Liver (tissue), 9 donors: ENCODE data around the gene MYOM3. TPM values are rescaled to one million over a fixed set of nuclear protein-coding genes. Genes with fewer than 3 reads are reported as not detected.

Source experiments
- DNase-seq: peaks from one replicate; pipeline ENCODE4 v3.0.0-alpha.2; 2017; ENCODE audit warnings: low spot score
- H3K27ac ChIP-seq, 2 donors: one replicate each; pipeline ENCODE4 v1.7.0; 2013; ENCODE audit warnings: inconsistent platforms in 2 of 2, low read length in 2 of 2, control low read depth in 1 of 2, low read depth in 1 of 2, mild to moderate bottlenecking in 1 of 2
- H3K27me3 ChIP-seq, 4 donors: one replicate each; pipeline versions ENCODE4 v1.6.1 to v1.7.0; 2013; ENCODE audit warnings: low read length in 3 of 4, inconsistent platforms in 1 of 4, mild to moderate bottlenecking in 1 of 4, moderate library complexity in 1 of 4; ENCODE audit not compliant: control insufficient read depth in 4 of 4, insufficient read depth in 4 of 4
- H3K36me3 ChIP-seq, 4 donors: one replicate each; pipeline versions ENCODE4 v1.6.1 to v1.7.0; 2013; ENCODE audit warnings: low read length in 3 of 4, mild to moderate bottlenecking in 3 of 4, low read depth in 1 of 4, moderate library complexity in 1 of 4; ENCODE audit not compliant: control insufficient read depth in 4 of 4, insufficient read depth in 3 of 4
- H3K4me1 ChIP-seq, 4 donors: one replicate each; pipeline versions ENCODE4 v1.6.1 to v1.7.0; 2013; ENCODE audit warnings: low read length in 3 of 4, mild to moderate bottlenecking in 3 of 4, moderate library complexity in 1 of 4; ENCODE audit not compliant: control insufficient read depth in 4 of 4, insufficient read depth in 4 of 4
- H3K4me3 ChIP-seq, 3 donors: one replicate each; pipeline versions ENCODE4 v1.6.1 to v1.7.0; 2013; ENCODE audit warnings: low read length in 3 of 3, control low read depth in 1 of 3, low read depth in 1 of 3, mild to moderate bottlenecking in 1 of 3
- H3K9ac ChIP-seq, 2 donors: one replicate each; pipeline ENCODE4 v1.7.0; 2013; ENCODE audit warnings: low read length in 2 of 2, mild to moderate bottlenecking in 2 of 2, moderate library complexity in 2 of 2, control low read depth in 1 of 2, low read depth in 1 of 2
- H3K9me3 ChIP-seq, 4 donors: one replicate each; pipeline versions ENCODE4 v1.6.1 to v1.7.0; 2013; ENCODE audit warnings: low read length in 3 of 4; ENCODE audit not compliant: control insufficient read depth in 4 of 4
- EGR1 ChIP-seq, 2 donors: IDR thresholded peaks; 2 replicates each; pipeline ENCODE4 v1.6.1; 2016 to 2018; ENCODE audit warnings: antibody characterized with exemption in 2 of 2, low read depth in 2 of 2
- FOXA1 ChIP-seq: IDR thresholded peaks from 2 replicates; pipeline ENCODE4 v1.6.1; 2016; ENCODE audit warnings: antibody characterized with exemption
- FOXA2 ChIP-seq: IDR thresholded peaks from 2 replicates; pipeline ENCODE4 v1.6.1; 2016; ENCODE audit warnings: antibody characterized with exemption
- GABPA ChIP-seq, 2 donors: IDR thresholded peaks in 1 of 2; conservative IDR thresholded peaks in 1 of 2; 2 replicates each; pipeline ENCODE4 v1.6.1; 2016; ENCODE audit warnings: antibody characterized with exemption in 2 of 2, mild to moderate bottlenecking in 1 of 2, moderate library complexity in 1 of 2
- HNF4A ChIP-seq, 2 donors: conservative IDR thresholded peaks; 2 replicates each; pipeline ENCODE4 v1.6.1; 2016; ENCODE audit warnings: antibody characterized with exemption in 2 of 2, mild to moderate bottlenecking in 2 of 2
- NR2F2 ChIP-seq: IDR thresholded peaks from 2 replicates; pipeline ENCODE4 v1.6.1; 2016; ENCODE audit warnings: antibody characterized with exemption
- RAD21 ChIP-seq, 2 donors: IDR thresholded peaks; 2 replicates each; pipeline ENCODE4 v1.6.1; 2016; ENCODE audit warnings: antibody characterized with exemption in 2 of 2, mild to moderate bottlenecking in 2 of 2
- RXRA ChIP-seq, 2 donors: IDR thresholded peaks; 2 replicates each; pipeline ENCODE4 v1.6.1; 2017 to 2018; ENCODE audit warnings: antibody characterized with exemption in 2 of 2, mild to moderate bottlenecking in 1 of 2
- SP1 ChIP-seq: IDR thresholded peaks from 2 replicates; pipeline ENCODE4 v1.6.1; 2018; ENCODE audit warnings: antibody characterized with exemption, mild to moderate bottlenecking
- TAF1 ChIP-seq: conservative IDR thresholded peaks from 2 replicates; pipeline ENCODE4 v1.6.1; 2016; ENCODE audit warnings: antibody characterized with exemption, mild to moderate bottlenecking
- YY1 ChIP-seq: IDR thresholded peaks from 2 replicates; pipeline ENCODE4 v1.6.1; 2016; ENCODE audit warnings: antibody characterized with exemption, mild to moderate bottlenecking
- WGBS: extraction: QIAGEN DNeasy Blood & Tissue Kit; methylation state at CpG from one replicate; pipeline ENCODE4 v1.1.7; 2013; 5-methylcytosine and 5-hydroxymethylcytosine counted together
- polyA plus RNA-seq, 2 donors: library from polyadenylated mRNA; stranded (reverse) in 1 of 2; unstranded in 1 of 2; fragments of 200-250 nt in 1 of 2; fragments of >200 nt in 1 of 2; fragmentation: Nextera tagmentation in 1 of 2; extraction: Ambion mirVana in 1 of 2; gene quantifications; one replicate each; pipeline versions ENCODE4 v1.2.1 to v1.2.3, GENCODE V29; 2013 to 2015
- total RNA-seq, 2 donors: library from RNA; depleted of rRNA; stranded (reverse); fragments of >200 nt; gene quantifications; one replicate each; pipeline ENCODE4 v1.2.3, GENCODE V29; 2014
- TF ChIP-seq, protein P1 (sequence below): IDR thresholded peaks from 2 replicates; pipeline ENCODE4 v1.6.1; 2016; ENCODE audit warnings: antibody characterized with exemption
- TF ChIP-seq, protein P2 (sequence below): fragments of 150-350 bp; IDR thresholded peaks from 2 replicates; pipeline ENCODE4 v1.5.1; 2017; ENCODE audit warnings: improper control_type of control experiment, low read depth, low read length; ENCODE audit not compliant: missing input control
- TF ChIP-seq, protein P3 (sequence below): IDR thresholded peaks from 2 replicates; pipeline ENCODE4 v1.6.1; 2016; ENCODE audit warnings: antibody characterized with exemption, mild to moderate bottlenecking
- TF ChIP-seq, protein P4 (sequence below): IDR thresholded peaks from 2 replicates; pipeline ENCODE4 v1.6.1; 2016; ENCODE audit warnings: antibody characterized with exemption
- TF ChIP-seq, protein P5 (sequence below): IDR thresholded peaks from 2 replicates; pipeline ENCODE4 v1.6.1; 2016; ENCODE audit warnings: antibody characterized with exemption
- donor health status: healthy.
- donor health status: healthy.
- donor health status: healthy.
- donor health status: healthy.
- donor health status: healthy.

The MYOM3 gene
- total and polyA plus RNA-seq, 4 donors = 0.01 to 0.17 (median 0.05) TPM; not detected in 1

DNA sequence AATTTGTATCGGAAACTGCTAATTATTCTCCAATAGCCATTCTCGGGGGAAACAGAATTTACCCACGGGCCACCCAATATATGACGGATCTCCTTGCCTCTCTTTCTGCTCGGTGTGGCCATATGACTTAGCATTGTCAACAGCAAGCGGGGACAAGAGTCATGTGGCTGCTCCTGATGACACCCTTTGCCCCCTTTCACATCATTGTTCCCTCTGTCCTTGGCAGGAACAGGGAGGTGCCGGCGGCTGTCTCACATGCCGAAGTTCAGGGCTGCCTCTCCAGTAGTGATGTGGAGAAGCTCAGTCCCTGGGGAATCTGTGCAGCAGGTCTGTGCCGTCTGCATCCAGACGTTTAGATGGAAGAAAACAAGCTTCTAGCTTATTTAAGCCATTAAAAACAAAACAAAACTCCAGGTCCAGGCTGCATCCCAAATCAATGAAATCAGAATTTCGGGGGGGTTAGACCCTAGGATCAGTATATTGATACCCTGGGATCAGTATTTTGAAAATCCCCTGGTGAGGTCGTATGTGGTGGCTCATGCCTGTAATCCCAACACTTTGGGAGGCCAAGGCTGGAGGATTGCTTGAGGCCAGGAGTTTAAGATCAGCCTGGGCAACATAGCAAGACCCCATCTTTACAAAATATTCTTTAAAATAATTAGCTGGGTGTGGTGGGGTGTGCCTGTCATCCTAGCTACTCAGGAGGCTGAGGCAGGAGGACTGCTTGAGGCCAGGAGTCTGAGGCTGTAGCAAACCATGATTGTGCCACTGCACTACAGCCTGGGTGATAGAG, 10.8 kb downstream of the MYOM3 start:
- Histone ChIP-seq H3K4me1 (no peaks in the 10 kb centered on the region), H3K27me3 (no peaks in the 10 kb centered on the region), H3K9ac (no peak overlapping the region), H3K27ac (no peak overlapping the region), H3K4me3 (no peak overlapping the region), H3K36me3 (no peaks in the 10 kb centered on the region), H3K9me3 (no peaks in the 10 kb centered on the region)
- DNase-seq = no peak
- TF ChIP-seq, protein P1, sequence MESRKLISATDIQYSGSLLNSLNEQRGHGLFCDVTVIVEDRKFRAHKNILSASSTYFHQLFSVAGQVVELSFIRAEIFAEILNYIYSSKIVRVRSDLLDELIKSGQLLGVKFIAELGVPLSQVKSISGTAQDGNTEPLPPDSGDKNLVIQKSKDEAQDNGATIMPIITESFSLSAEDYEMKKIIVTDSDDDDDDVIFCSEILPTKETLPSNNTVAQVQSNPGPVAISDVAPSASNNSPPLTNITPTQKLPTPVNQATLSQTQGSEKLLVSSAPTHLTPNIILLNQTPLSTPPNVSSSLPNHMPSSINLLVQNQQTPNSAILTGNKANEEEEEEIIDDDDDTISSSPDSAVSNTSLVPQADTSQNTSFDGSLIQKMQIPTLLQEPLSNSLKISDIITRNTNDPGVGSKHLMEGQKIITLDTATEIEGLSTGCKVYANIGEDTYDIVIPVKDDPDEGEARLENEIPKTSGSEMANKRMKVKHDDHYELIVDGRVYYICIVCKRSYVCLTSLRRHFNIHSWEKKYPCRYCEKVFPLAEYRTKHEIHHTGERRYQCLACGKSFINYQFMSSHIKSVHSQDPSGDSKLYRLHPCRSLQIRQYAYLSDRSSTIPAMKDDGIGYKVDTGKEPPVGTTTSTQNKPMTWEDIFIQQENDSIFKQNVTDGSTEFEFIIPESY = no peak
- TF ChIP-seq, protein P2, sequence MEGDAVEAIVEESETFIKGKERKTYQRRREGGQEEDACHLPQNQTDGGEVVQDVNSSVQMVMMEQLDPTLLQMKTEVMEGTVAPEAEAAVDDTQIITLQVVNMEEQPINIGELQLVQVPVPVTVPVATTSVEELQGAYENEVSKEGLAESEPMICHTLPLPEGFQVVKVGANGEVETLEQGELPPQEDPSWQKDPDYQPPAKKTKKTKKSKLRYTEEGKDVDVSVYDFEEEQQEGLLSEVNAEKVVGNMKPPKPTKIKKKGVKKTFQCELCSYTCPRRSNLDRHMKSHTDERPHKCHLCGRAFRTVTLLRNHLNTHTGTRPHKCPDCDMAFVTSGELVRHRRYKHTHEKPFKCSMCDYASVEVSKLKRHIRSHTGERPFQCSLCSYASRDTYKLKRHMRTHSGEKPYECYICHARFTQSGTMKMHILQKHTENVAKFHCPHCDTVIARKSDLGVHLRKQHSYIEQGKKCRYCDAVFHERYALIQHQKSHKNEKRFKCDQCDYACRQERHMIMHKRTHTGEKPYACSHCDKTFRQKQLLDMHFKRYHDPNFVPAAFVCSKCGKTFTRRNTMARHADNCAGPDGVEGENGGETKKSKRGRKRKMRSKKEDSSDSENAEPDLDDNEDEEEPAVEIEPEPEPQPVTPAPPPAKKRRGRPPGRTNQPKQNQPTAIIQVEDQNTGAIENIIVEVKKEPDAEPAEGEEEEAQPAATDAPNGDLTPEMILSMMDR = no peak
- TF ChIP-seq RXRA (IDR thresholded peaks at IDR 0.05) = no peak
- no peak for TF ChIP-seq NR2F2
- TF ChIP-seq FOXA2 = no peak
- no peak for TF ChIP-seq GABPA (IDR thresholded peaks at IDR 0.05 in 1 of 2, conservative IDR thresholded peaks at IDR 0.05 in 1 of 2)
- no peak for TF ChIP-seq YY1
- TF ChIP-seq, protein P3, sequence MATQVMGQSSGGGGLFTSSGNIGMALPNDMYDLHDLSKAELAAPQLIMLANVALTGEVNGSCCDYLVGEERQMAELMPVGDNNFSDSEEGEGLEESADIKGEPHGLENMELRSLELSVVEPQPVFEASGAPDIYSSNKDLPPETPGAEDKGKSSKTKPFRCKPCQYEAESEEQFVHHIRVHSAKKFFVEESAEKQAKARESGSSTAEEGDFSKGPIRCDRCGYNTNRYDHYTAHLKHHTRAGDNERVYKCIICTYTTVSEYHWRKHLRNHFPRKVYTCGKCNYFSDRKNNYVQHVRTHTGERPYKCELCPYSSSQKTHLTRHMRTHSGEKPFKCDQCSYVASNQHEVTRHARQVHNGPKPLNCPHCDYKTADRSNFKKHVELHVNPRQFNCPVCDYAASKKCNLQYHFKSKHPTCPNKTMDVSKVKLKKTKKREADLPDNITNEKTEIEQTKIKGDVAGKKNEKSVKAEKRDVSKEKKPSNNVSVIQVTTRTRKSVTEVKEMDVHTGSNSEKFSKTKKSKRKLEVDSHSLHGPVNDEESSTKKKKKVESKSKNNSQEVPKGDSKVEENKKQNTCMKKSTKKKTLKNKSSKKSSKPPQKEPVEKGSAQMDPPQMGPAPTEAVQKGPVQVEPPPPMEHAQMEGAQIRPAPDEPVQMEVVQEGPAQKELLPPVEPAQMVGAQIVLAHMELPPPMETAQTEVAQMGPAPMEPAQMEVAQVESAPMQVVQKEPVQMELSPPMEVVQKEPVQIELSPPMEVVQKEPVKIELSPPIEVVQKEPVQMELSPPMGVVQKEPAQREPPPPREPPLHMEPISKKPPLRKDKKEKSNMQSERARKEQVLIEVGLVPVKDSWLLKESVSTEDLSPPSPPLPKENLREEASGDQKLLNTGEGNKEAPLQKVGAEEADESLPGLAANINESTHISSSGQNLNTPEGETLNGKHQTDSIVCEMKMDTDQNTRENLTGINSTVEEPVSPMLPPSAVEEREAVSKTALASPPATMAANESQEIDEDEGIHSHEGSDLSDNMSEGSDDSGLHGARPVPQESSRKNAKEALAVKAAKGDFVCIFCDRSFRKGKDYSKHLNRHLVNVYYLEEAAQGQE = no peak
- TF ChIP-seq FOXA1 = no peak
- TF ChIP-seq, protein P4, sequence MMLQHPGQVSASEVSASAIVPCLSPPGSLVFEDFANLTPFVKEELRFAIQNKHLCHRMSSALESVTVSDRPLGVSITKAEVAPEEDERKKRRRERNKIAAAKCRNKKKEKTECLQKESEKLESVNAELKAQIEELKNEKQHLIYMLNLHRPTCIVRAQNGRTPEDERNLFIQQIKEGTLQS = no peak
- TF ChIP-seq TAF1 = no peak
- no peak for TF ChIP-seq SP1
- TF ChIP-seq, protein P5, sequence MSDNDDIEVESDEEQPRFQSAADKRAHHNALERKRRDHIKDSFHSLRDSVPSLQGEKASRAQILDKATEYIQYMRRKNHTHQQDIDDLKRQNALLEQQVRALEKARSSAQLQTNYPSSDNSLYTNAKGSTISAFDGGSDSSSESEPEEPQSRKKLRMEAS = no peak
- no peak for TF ChIP-seq RAD21 (IDR thresholded peaks at IDR 0.05)
- TF ChIP-seq HNF4A (conservative IDR thresholded peaks at IDR 0.05) = no peak
- TF ChIP-seq EGR1 (IDR thresholded peaks at IDR 0.05; ENCODE audit: low read depth in 2 of 2) = no peak
- WGBS = 67% methylated on average over 13 of the region's 13 CpGs
